ENCODE results near the gene FADS6. TPM values are rescaled to one million over a fixed set of nuclear protein-coding genes. Genes with fewer than 3 reads are reported as not detected.

FADS6 gene
- total and polyA plus RNA-seq, 2 of the 13 experiments (the other 11 are each of a cell fraction or from before 2014, with no cell fraction given), result 0.11 TPM

GRCh38 chr17:74872313-74873036 is 21.0 kb downstream of the FADS6 start, which contains the start of gene FDXR (continued):
- TF ChIP-seq FOXP4 (CRISPR knock-in tag; IDR thresholded peaks at IDR 0.05) (peak; percentile 42; the same call in 1 of the 2 replicates), SMAD3 (CRISPR knock-in tag; IDR thresholded peaks at IDR 0.05) (no peak; the same call in 1 of the 2 replicates), ZBTB44 (CRISPR knock-in tag; IDR thresholded peaks at IDR 0.05) (peak; percentile 59; the same call in 1 of the 2 replicates), ZNF841 (CRISPR knock-in tag; IDR thresholded peaks at IDR 0.05; ENCODE audit: borderline replicate concordance) (no peak), ZBED4 (CRISPR knock-in tag; IDR thresholded peaks at IDR 0.05; ENCODE audit: borderline replicate concordance) (peak; percentile 65; the same call in 1 of the 2 replicates), PBX3 (CRISPR knock-in tag; IDR thresholded peaks at IDR 0.05; ENCODE audit: borderline replicate concordance) (peak; percentile 84; the same call in 1 of the 2 replicates), ZNF230 (CRISPR knock-in tag; IDR thresholded peaks at IDR 0.05) (0 out of 2 replicates have a peak, but pooled peaks have one; percentile 75), GPBP1L1 (CRISPR knock-in tag; IDR thresholded peaks at IDR 0.05) (no peak), NCOA1 (CRISPR knock-in tag; IDR thresholded peaks at IDR 0.05) (no peak), ERF (CRISPR knock-in tag; IDR thresholded peaks at IDR 0.05) (no peak; the same call in 1 of the 2 replicates), ZNF616 (CRISPR knock-in tag; IDR thresholded peaks at IDR 0.05; ENCODE audit: low read depth) (0 out of 2 replicates have a peak, but pooled peaks have one; percentile 21), ZNF678 (CRISPR knock-in tag; IDR thresholded peaks at IDR 0.05) (0 out of 2 replicates have a peak, but pooled peaks have one; percentile 42), SCMH1 (CRISPR knock-in tag; IDR thresholded peaks at IDR 0.05; ENCODE audit: borderline replicate concordance) (no peak), ZBTB42 (CRISPR knock-in tag; IDR thresholded peaks at IDR 0.05) (no peak; the same call in 1 of the 2 replicates), ZNF124 (CRISPR knock-in tag; IDR thresholded peaks at IDR 0.05) (peak; percentile 64; the same call in 1 of the 2 replicates), DNMT1 (CRISPR knock-in tag; IDR thresholded peaks at IDR 0.05) (peak; percentile 49; the same call in 1 of the 2 replicates), ADNP (CRISPR knock-in tag; IDR thresholded peaks at IDR 0.05) (0 out of 2 replicates have a peak, but pooled peaks have one; percentile 32), SMAD9 (CRISPR knock-in tag; IDR thresholded peaks at IDR 0.05) (peak; percentile 74; the same call in 1 of the 2 replicates)
